ENCODE data around the gene MAPK7.

MAPK7 gene

DNA sequence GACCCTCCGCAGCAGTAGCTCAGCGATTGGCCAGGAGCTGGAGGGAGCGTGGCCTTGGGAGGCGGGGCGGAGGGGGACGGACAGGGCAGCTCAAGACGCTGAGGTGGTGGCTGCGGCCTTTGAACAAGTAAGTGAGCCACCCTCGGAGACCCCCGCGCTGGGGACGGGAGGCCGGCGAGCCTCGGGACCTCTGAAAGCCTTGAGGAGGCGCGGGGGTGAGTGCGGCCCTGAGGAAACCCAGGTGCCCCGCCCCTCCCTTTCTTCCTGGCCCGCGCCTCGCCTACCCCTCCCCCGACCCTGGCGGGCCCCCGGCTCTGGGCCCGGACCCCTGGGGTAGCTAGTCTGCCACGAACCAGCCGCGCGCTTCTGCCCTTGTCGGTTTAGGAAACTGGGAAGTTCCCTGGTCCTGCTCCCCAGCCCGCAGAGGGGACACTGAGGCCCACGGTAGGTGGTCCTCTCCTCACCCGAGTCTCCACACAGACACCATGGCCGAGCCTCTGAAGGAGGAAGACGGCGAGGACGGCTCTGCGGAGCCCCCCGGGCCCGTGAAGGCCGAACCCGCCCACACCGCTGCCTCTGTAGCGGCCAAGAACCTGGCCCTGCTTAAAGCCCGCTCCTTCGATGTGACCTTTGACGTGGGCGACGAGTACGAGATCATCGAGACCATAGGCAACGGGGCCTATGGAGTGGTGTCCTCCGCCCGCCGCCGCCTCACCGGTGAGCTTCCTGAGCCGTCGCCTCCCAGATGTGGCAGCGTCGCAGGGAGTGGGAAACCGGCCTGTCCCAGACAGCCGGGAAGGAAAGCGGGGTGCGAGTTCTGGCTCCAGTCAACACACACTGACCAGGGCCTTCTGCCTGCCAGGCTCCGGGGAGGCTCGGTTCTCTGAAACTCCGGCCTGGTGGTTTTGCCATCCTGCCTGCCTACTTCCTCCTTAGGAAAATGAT lies at the start of gene MAPK7:
MAPK7 (plus strand) TSS at position 83 of the 945 bp plus-strand sequence; CDS start at position 486, 403 bp downstream.
- DNase-seq, result no peak

DNA sequence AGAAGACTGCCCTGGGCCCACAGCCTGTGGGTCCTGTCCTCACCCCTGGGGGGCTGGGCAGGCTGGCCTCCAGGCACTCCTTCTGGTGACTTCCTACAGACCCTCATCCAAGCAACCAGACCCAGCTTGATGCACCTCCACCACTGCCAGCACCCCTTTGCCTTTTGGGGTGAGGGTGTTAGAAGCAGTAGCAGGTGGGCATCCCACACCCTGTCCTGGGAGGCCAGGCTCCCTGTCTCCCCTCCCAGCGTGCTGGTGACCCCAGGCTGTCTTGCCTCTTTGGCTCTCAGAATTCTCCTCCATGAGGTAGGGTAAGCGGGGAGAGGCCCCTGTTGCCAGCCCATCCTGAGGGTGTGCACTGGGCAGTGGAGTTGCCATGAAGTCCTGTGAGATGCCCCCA lies 49.2 kb upstream of the MAPK7 start:
- DNase-seq, result no peak

DNA sequence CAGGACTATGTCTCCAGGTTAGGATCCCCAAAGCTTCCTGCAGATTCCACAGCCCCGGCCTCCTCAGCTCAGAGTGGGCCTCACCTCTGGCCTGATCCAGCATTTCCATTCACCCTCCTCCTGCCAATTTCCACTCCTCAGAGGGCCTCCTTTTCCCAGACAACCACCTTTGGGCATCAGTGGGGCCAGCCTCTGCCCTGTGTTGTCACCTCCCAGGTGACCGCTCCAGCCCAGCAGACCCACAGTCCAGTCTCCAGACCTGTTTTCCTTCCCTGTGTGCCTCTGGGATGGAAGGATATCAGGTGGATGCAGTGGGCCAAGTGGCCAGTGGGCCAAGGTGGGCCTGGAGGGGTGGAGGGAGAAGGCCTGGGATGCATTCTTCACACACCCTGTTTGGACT lies 48.5 kb upstream of the MAPK7 start:
- DNase-seq, result no peak

GRCh38 chr17:19330271-19330670 lies 48.0 kb upstream of the MAPK7 start:
- DNase-seq, result no peak

DNA sequence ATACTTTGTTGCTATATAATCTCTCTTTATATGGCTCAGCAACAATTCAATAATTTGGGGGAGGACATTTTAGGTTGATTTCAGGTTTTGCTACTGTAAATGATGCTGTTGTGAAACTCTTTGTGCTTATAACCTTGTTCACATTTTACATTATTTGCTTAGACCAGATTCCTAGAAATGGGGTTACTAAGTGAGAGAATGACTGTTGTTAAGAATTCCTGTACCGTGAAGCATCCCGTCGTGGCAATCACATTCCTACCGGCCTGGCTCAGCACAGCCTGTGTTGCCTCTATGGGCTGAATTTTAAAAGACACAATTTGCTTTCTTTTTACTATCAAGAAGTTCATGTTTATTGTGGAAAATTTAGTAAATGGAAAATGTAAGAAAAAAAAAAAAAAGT lies 47.2 kb upstream of the MAPK7 start:
- no peak for DNase-seq

DNA sequence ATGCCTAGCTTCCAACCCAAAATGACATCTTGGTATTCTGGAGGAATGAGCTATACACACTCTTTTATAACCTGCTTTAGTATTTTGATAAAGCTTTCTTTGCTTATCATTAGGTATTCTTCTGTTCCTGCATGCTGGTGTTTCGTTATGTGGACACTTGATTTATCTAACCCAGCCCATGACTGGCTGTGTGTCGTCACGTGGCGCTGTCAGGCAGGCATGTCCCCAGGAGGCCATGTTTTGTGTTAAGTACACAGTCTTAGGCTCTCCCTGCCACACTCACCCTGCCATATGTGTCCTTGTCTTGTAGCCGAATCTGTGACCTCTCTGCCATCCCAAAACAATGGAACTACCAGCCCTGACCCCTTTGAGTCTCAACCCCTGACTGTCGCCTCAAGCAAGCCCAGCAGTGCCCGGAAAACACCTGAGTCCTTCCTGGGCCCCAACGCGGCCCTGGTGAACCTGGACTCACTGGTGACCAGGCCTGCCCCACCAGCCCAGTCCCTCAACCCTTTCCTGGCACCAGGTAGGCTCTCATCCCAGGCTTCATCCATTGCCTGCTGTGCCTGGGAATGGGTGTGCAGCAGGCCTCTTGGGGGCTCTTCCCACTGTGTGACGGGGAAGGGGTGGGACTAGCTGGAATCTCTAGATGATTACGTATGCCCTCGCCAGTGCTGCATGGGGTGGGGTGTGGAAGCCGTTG lies 46.6 kb upstream of the MAPK7 start:
- DNase-seq, result no peak

DNA sequence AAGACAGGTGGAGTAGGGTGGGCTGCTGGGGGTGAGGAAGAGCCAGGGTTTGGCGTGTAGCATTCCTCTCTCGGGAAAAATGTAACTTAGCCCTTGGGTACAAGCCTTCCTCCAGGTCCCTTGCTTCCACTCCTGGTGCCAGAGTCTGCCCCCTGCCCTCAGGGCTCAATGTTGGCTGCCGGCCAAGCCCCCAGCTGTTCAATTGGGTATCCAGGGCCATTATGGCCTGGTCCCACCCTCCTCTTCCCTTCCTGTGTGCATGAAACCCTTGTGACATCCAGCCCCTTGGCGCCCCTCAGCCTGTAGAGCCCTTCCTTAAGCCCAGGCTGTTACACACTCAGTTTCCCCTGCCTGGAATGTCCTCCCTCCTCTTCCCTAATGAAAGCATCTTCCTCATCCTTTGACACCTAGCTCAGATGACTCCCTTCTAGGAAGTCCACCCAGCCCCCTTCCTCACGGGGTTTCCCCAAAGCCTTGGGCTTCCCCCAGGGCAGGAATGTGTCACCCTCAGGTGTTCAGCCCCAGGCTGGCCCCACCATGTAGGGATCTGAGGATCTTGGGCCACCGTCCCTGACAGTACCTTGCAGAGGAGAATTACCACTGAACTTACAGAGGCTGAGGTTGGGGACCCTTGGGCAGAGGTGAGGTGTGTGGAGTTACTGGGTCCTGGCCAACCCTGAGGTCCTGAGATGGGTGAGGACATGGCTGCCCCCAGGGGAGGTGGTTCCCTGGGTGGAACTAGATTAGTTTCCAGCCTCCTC lies 45.7 kb upstream of the MAPK7 start:
- DNase-seq, result no peak

GRCh38 chr17:19333132-19333440 lies 45.2 kb upstream of the MAPK7 start:
- no peak for DNase-seq

GRCh38 chr17:19333736-19334290 lies 44.5 kb upstream of the MAPK7 start:
- DNase-seq, result no peak

- no peak for DNase-seq
Measured at GRCh38 chr17:19334331-19334730, 44.0 kb upstream of the MAPK7 start.

DNA sequence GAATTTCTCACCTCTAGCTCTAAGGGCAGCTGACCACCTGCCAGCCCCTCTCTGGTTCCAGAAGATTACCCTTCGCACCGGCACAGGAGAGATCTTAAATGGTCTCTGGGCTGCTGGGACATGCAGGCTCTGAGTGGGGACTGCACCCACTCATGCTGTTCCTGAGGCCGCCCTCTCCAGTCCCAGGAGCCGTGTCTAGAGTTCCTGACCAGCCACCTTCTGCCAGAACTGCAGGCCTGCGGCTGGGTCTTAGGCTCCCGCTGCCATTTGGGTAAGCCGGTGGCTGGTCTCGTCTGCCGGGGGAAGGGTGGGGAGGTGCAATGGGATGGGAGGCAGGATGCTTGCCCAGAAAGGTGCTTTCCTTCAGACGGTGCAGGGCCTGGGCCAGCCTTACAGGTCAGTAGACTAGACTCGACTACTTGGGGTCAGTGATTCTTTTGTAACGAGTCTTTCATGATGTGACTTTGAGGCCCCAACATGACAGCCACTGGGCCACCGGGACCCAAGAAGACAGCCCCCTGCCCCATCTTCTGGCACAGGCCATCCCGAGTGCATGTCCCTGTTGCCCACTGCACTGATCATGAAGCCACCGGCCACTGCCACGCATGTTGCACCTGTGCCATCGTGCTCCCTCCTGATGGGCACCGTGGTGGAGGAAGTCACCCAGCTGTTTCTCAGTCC lies 42.2 kb upstream of the MAPK7 start:
- no peak for DNase-seq

- DNase-seq, result no peak
Measured at GRCh38 chr17:19336938-19337711, 41.2 kb upstream of the MAPK7 start.

- no peak for DNase-seq
Measured at GRCh38 chr17:19337712-19338023, 40.6 kb upstream of the MAPK7 start.

DNA sequence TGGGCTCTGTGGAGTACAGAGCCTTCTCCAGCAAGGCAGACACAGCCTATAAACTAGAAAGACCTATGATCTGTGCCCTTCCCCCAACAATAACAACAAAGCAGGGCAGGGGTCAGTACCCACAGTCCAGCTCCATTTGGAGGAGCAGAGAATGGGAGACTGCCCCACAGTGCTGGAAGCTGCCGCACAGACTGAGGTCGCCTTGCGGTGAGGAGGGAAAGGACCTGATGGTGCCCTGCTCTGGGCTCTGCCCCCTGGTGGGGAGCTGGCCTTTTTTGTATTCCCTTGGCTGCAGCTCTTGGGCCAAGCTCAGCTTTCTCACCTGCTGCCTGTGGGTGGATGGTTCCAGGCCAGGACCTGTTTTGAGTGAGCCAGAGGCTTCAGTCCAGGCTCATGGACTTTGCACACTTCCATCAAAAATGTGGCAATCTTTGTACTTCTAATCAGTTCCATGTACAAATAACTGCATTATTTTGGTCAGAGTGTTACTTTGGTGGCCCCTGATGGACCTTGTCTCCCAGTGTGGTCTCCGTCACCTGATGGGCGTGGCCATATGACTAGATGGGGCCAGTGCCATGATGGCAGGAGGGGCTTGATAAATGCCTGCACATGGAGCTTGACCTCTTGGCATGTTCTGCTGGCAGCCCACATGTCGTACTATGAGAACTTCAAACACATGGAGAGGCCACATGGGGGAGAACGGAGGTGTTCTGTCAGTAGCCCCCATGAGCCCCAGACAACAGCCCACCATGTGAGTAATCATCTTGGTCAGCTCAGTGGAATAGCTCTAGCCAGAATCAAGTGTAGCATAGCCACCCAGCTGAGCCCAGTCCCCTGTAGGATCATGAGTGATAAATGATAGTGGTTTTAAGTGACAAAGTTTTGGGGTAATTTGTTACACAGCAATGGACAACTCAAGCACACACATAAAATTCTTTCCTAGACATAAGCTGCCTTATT lies 40.0 kb upstream of the MAPK7 start:
- peak; percentile 25 for DNase-seq

DNA sequence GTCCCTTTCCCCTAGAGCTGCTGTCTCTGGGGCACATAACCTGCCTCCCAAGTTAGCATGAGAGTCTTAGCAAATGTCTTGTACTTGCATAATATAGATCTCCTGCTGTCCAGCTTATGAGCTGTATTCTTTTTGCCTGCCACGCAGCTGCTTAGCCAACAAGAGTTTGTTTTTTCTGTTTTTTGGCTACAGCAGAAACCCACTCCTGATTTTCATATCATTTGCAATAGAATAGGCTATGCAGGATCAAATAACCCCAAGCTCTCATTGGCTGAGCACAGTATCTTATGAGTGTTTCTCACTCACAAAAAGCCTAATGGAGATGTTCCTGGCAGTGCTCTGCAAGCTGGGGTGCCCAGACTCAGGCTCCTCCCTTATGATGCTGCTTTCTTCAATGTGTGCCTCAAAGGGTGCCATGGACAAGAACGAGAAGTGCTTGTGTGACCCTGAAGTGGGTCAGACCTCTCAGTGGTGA lies 38.9 kb upstream of the MAPK7 start:
- no peak for DNase-seq

- no peak for DNase-seq
Measured at GRCh38 chr17:19341211-19341631, 37.1 kb upstream of the MAPK7 start.

- no peak for DNase-seq
Measured at GRCh38 chr17:19341641-19342610, 36.4 kb upstream of the MAPK7 start.

- DNase-seq, result no peak
Measured at GRCh38 chr17:19342611-19343255, 35.6 kb upstream of the MAPK7 start.

DNA sequence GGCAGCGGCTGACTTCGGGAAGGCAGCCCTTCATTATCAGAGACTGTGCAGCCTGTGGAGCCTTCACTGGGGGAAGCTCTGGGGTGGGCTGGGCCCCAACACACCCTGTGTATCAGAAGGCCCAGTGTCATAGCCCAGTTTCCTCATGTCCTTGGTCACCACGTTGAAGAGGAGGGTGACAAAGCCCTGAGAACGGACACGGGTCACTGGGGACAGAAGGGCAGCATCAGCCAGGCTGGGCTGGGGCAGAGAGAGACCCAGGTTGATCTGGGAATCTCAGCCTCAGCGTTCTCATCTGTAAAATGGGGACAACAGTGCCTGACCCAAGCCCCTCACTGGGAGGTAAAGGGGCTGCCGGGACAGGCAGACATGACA lies 35.1 kb upstream of the MAPK7 start:
- DNase-seq, result no peak

All from OCI-M1 (cell line).